Hepatocyte (in vitro differentiated cells): ENCODE data around the gene BIRC7. TPM values are rescaled to one million over a fixed set of nuclear protein-coding genes. Genes with fewer than 3 reads are reported as not detected.

Source experiments
- DNase-seq: peaks from one replicate; pipeline ENCODE4 v3.0.0-alpha.2; 2016; ENCODE audit warnings: low spot score
- H2AFZ ChIP-seq: fragments of 200-600 bp; sonication (generic); 2 replicates; pipeline ENCODE4 v1.6.0; 2016; ENCODE audit warnings: antibody characterized with exemption, mild to moderate bottlenecking
- H3K27ac ChIP-seq: fragments of 200-600 bp; sonication (generic); 2 replicates; pipeline ENCODE4 v1.5.1; 2016; ENCODE audit warnings: mild to moderate bottlenecking
- H3K27me3 ChIP-seq: fragments of 200-600 bp; sonication (generic); 2 replicates; pipeline ENCODE4 v1.6.1; 2016
- H3K36me3 ChIP-seq: fragments of 200-600 bp; sonication (generic); replicated peaks from 2 replicates; pipeline ENCODE4 v1.5.1; 2016; ENCODE audit warnings: low read depth; ENCODE audit not compliant: insufficient read depth
- H3K4me1 ChIP-seq: fragments of 200-600 bp; sonication (generic); 2 replicates; pipeline ENCODE4 v1.5.1; 2016; ENCODE audit warnings: mild to moderate bottlenecking, moderate library complexity; ENCODE audit not compliant: insufficient read depth
- H3K4me2 ChIP-seq: fragments of 200-600 bp; sonication (generic); 2 replicates; pipeline ENCODE4 v1.6.0; 2016
- H3K4me3 ChIP-seq: fragments of 200-600 bp; sonication (generic); 2 replicates; pipeline ENCODE4 v1.5.1; 2016; ENCODE audit warnings: mild to moderate bottlenecking
- H3K79me2 ChIP-seq: fragments of 200-600 bp; sonication (generic); 2 replicates; pipeline ENCODE4 v1.6.0; 2017; ENCODE audit warnings: mild to moderate bottlenecking
- H3K9me2 ChIP-seq: fragments of 200-600 bp; sonication (generic); replicated peaks from 2 replicates; pipeline ENCODE4 v1.6.0; 2017; ENCODE audit warnings: mild to moderate bottlenecking; ENCODE audit not compliant: insufficient read depth
- H3K9me3 ChIP-seq: fragments of 200-600 bp; sonication (generic); 2 replicates; pipeline ENCODE4 v1.5.1; 2016; ENCODE audit warnings: low read depth, mild to moderate bottlenecking
- H4K20me1 ChIP-seq: fragments of 200-600 bp; sonication (generic); 2 replicates; pipeline ENCODE4 v1.6.0; 2016; ENCODE audit warnings: mild to moderate bottlenecking; ENCODE audit not compliant: insufficient read depth, poor library complexity, severe bottlenecking
- CTCF ChIP-seq: fragments of 200-600 bp; sonication (generic); IDR thresholded peaks from 2 replicates; pipeline ENCODE4 v1.5.1; 2016; ENCODE audit warnings: antibody characterized with exemption, mild to moderate bottlenecking; ENCODE audit not compliant: poor library complexity
- EZH2 ChIP-seq: fragments of 200-600 bp; sonication (generic); IDR thresholded peaks from 2 replicates; pipeline ENCODE4 v1.6.1; 2016; ENCODE audit warnings: antibody characterized with exemption, mild to moderate bottlenecking, borderline replicate concordance
- EZH2phosphoT487 ChIP-seq: fragments of 200-600 bp; sonication (generic); IDR thresholded peaks from one replicate; pipeline ENCODE4 v1.6.1; 2018; ENCODE audit warnings: antibody characterized with exemption, mild to moderate bottlenecking, low read depth, moderate library complexity; ENCODE audit not compliant: unreplicated experiment, severe bottlenecking
- WGBS: methylation state at CpG from one replicate; pipeline ENCODE4 v1.1.6; 2016; ENCODE audit warnings: low lambda C conversion rate; ENCODE audit errors: missing lambda C conversion rate; 5-methylcytosine and 5-hydroxymethylcytosine counted together
- polyA plus RNA-seq: library from polyadenylated mRNA; unstranded; fragments of >200 nt; fragmentation: Nextera tagmentation; extraction: Ambion mirVana; gene quantifications from 2 replicates; pipeline ENCODE4 v1.2.1, GENCODE V29; 2016
- total RNA-seq: library from RNA; depleted of rRNA; stranded (reverse); fragments of >200 nt; gene quantifications from 2 replicates; pipeline ENCODE4 v1.2.3, GENCODE V29; 2014

Gene BIRC7
- total and polyA plus RNA-seq, 2 experiments from 2014 or later, result 0.43 to 2.0 TPM

- Histone ChIP-seq H3K4me3 (no peak overlapping the region), H3K27me3 (no peaks in the 10 kb centered on the region), H4K20me1 (peaks cover 4% of the 10 kb centered on the region), H2AFZ (no peak overlapping the region), H3K36me3 (no peaks in the 10 kb centered on the region), H3K4me1 (peaks cover 18% of the 10 kb centered on the region), H3K9me2 (no peaks in the 10 kb centered on the region), H3K27ac (no peak overlapping the region), H3K4me2 (no peak overlapping the region), H3K9me3 (no peaks in the 10 kb centered on the region), H3K79me2 (peaks cover 26% of the 10 kb centered on the region)
- TF ChIP-seq CTCF, result no peak
- TF ChIP-seq EZH2, result no peak
- no peak for TF ChIP-seq EZH2phosphoT487
- DNase-seq, result no peak
- 56% methylated on average over 18 of the region's 18 CpGs for WGBS
These were observed 33.1 kb downstream of the BIRC7 start for GRCh38 chr20:63268671-63269439.

- no peak overlapping the region for H3K27ac ChIP-seq
- H3K9me3 ChIP-seq, result no peaks in the 10 kb centered on the region
- H3K27me3 ChIP-seq, result no peaks in the 10 kb centered on the region
- no peak overlapping the region for H2AFZ ChIP-seq
- no peak for DNase-seq
- H3K79me2 ChIP-seq, result peaks cover 34% of the 10 kb centered on the region
- H3K4me2 ChIP-seq, result no peak overlapping the region
- no peaks in the 10 kb centered on the region for H3K36me3 ChIP-seq
- H3K4me3 ChIP-seq, result no peak overlapping the region
- peaks cover 24% of the 10 kb centered on the region for H3K4me1 ChIP-seq
- H4K20me1 ChIP-seq, result peaks cover 12% of the 10 kb centered on the region
- TF ChIP-seq EZH2phosphoT487 (no peak), EZH2 (no peak), CTCF (no peak)
- 99% methylated on average over 9 of the region's 9 CpGs for WGBS
- H3K9me2 ChIP-seq, result no peaks in the 10 kb centered on the region
These were observed 34.0 kb downstream of the BIRC7 start for GRCh38 chr20:63269724-63270123.

GRCh38 chr20:63270606-63271325 is 35.1 kb downstream of the BIRC7 start:
- H3K4me1 ChIP-seq, result peaks cover 24% of the 10 kb centered on the region
- no peaks in the 10 kb centered on the region for H3K36me3 ChIP-seq
- TF ChIP-seq CTCF, result no peak
- TF ChIP-seq EZH2phosphoT487, result no peak
- no peak for TF ChIP-seq EZH2
- H3K9me2 ChIP-seq, result no peaks in the 10 kb centered on the region
- H3K27ac ChIP-seq, result no peak overlapping the region
- H3K27me3 ChIP-seq, result no peaks in the 10 kb centered on the region
- H2AFZ ChIP-seq, result no peak overlapping the region
- DNase-seq, result no peak
- peaks cover 22% of the 10 kb centered on the region for H4K20me1 ChIP-seq
- H3K79me2 ChIP-seq, result peaks cover 45% of the 10 kb centered on the region
- H3K4me2 ChIP-seq, result no peak overlapping the region
- 92% methylated on average over 9 of the region's 9 CpGs for WGBS
- H3K4me3 ChIP-seq, result no peak overlapping the region
- H3K9me3 ChIP-seq, result no peaks in the 10 kb centered on the region
